GM12891 (cell line): ENCODE data around the gene XDH.

ENCODE experiments used
- POLR2A ChIP-seq: IDR thresholded peaks from 2 replicates; pipeline ENCODE4 v1.6.1; 2011; ENCODE audit warnings: low read depth, low read length, control low read depth
- TAF1 ChIP-seq: IDR thresholded peaks from 2 replicates; pipeline ENCODE4 v1.6.1; 2011; ENCODE audit warnings: low read depth, low read length, control low read depth

DNA sequence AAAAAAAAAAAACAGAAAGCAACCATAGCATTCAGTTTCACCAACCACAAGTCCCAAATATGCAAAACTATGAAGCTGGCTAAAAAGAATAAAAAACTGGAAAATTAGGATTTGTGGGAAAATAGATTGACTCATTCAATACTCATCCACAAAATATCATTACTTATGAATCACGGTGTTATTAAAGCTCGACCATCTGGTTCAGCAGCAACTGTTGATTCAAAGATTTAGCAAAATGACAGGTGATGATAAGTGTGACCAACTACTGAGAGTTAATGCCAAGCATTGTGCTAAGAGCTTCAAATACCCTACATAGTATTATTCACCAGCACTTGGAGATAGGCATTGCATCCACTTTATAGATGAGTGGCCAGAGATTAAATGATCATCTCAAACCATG is 26.2 kb upstream of the XDH start:
- no peak for TF ChIP-seq POLR2A
- no peak for TF ChIP-seq TAF1
